Activated T-cell treated with anti-CD3 and anti-CD28 coated beads, Interleukin-2, amount 50 U/mL, for 48 hours (primary cell): ENCODE measurements around the gene DGAT2L6.

Source experiments
- DNase-seq, 2 experiments: peaks; one replicate each; pipeline ENCODE4 v3.0.0-alpha.2; 2020

DGAT2L6 gene, protein sequence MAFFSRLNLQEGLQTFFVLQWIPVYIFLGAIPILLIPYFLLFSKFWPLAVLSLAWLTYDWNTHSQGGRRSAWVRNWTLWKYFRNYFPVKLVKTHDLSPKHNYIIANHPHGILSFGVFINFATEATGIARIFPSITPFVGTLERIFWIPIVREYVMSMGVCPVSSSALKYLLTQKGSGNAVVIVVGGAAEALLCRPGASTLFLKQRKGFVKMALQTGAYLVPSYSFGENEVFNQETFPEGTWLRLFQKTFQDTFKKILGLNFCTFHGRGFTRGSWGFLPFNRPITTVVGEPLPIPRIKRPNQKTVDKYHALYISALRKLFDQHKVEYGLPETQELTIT

DNA sequence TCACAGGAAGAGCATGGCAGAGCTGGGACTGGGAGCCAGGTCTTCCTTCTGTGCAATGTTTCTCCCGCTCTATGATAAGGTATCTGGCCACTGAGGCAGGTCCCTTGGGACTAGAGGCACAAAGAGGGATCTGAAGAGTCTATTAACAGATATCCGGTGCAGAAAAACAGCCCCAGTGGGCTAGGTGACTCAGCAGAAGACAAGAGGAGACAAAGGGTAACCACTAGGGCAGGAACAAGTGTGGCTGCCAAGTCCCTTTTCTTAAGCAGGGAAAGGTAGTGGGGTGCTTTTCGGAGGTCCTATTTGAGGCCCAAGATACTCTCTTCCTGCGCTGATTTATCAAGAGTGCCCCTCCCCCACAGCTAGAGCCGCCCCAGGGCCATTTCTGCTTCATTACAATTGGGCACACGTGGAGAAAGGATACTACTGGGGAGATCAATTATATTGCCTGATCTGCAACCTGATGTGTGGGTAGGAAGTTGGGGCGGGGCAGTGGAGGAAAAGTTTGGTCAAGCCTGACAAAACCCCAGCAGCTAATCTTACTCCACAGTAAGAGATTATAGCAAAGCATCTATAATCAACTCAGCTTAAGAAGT, at the start of gene DGAT2L6:
DGAT2L6 (plus strand) TSS at position 546 of the 596 bp plus-strand sequence. CDS start 100 bp downstream, outside the sequence.
- no peak for DNase-seq

DNA sequence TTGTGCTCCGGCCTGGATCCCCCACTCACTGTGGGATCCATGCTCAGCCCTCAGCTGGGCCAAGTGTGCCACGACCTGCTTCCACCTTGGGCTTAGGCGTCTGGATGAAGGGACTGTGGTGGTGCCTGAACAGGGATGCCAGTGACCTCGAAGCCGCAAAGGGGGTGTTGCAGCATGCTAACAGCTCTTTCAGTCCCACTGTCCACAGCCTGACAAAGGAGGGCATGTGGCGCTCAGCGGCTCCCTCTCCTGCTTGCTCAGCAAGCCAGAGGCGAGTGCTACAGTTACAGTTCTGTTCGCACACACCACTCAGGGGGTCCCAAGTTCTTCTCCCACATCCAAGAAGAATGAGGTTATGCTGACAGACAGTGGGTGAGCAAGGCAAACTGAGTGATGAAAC, 49.2 kb upstream of the DGAT2L6 start:
- DNase-seq = no peak

DNA sequence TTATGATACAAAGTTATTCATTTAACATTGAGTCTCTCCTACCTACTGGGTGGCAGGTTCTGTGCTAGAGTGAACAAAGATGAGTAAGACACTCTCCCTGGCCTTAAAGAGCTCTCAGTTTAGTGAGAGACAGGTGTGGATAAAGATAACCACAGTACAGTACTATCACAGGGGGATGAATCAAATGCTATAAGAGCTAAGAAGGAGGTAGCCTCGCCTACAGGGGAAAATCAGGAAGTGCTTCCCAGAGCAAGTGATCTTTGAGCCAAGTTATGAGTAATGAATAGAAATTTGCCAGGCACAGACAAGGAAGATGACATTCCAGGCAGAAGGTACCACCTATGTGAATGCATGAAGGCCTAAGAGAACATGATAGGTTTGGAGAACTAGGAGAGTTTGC, 47.5 kb upstream of the DGAT2L6 start:
- DNase-seq = no peak

DNA sequence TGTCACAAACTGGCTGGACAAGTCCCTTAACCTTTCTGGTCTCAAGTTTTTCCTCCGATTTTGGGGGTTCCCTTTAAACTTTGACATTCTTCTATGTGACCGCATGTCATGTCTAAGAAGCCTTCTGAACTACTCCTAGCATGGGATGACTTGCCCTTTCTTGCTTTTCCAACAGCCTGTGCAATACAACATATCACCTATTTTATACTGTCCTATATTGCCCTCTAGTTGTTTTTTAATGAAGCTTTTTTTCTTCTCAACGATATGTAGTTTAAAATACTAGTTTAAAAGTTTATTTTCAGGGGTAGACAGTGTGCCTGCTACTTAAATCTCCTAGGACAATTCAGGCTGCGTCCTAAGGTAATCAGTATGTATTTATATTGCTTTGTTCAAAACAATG, 45.1 kb upstream of the DGAT2L6 start:
- DNase-seq = no peak

DNA sequence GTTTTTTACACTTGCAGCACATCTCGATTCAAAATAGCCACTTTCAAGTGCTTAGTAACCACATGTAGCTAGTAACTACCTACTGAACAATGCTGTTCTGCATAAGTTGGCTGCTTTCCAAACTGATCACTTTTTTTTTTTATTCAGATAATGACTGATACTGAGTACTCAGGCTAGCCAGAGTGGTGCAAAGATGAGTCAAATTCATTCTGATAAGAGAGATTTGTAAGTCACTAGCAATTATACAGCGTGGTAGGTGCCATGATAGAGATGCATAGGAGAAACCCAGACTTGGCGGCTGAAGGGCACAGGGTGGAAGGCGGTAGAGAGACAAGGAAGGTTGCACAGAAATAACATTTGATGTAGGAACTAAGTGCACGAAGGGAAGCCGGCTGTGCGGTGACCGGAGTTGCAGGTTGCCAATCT, 44.4 kb upstream of the DGAT2L6 start:
- no peak for DNase-seq

DNA sequence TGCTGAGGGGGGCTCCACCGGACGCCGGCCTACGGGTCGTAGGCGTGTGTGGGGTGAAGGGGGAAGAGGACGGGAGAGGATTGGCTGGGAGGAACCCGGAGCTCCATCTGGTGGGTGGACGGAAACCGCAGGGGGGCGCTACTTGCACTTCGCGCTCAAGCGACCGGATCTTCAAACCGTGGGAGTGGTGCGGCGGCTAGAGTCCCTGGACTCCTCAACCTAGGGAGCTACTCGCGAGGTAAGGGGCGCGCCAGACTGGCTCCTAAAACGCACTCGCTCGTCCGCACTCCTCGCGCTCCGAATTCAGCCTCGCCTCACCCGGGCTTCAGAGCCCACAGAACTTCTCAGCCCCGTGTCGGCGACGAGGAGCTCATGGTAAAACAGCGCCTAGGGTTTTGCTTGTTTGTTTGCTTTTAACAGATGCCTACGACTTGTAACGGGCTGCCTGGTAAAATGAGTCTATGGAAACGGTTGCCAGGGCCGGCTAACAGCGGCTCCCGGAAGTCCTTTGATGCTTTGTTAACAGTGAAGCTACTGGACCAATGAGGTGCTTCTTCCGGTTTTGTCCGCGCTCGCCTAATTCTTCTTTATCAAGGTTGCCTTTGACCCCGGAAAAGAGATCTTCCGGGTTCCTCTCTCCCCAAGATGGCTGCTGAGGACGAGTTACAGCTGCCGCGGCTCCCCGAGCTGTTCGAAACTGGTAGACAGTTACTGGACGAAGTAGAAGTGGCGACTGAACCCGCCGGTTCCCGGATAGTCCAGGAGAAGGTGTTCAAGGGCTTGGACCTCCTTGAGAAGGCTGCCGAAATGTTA, 43.8 kb upstream of the DGAT2L6 start, which contains the start of gene IGBP1:
IGBP1 (plus strand) TSS at position 145 of the 813 bp plus-strand sequence; CDS start at position 646, 501 bp downstream.
- DNase-seq = peak; percentile 71

DNA sequence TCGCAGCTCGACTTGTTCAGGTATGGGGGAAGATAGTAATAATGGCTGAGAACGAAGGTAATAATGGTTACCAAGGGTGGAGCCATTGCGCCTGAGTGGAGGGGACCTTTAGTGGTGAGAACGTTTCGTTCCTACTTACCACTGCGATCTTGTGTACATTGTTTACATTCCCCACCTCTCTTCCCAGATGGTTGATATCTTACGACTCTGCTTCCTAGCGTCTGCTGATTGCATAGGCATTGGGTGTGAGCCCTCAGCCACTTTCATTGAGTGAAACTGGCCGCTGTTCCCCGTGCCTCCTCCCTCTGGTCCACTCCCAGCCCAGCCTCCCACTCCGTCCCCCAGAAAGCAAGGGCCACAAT, 43.2 kb upstream of the DGAT2L6 start:
- DNase-seq = no peak

DNA sequence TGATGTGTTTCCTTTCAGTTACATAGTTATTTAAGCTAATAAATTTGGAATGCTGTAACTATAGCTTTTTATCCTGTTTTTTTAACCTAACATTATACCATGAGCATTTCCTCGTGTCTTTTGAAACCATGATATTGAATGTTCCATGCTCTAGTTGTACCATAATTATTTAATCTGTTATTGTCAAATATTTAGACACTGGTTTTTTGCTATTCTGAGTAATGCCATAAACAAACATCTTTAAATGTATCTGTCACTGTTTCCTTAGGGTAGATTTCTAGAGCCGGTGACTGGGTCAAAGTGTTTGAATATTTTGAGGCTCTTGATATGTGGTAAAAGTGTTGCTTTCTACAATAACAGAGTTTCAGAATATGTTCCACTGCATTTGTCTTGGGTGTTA, 38.7 kb upstream of the DGAT2L6 start:
- no peak for DNase-seq

DNA sequence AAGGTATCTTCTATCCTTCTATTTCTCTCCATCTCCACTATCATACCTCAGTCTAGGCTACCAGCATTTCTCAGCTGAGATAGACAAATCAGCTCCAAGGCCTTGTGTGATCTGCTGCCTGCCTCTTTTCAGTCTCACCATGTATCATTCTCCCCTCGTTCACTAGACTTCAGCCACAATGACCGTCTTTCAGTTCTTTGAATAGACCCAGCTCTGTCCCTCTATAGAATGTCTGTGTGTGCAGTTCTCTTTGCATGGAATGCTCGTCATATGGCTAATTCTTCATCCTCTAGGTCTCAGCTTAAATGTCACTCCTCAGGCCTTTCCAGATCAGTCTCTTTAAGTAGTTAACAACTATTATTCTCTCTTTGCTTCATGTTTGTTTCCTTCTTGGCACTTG, 37.5 kb upstream of the DGAT2L6 start:
- DNase-seq = no peak

DNA sequence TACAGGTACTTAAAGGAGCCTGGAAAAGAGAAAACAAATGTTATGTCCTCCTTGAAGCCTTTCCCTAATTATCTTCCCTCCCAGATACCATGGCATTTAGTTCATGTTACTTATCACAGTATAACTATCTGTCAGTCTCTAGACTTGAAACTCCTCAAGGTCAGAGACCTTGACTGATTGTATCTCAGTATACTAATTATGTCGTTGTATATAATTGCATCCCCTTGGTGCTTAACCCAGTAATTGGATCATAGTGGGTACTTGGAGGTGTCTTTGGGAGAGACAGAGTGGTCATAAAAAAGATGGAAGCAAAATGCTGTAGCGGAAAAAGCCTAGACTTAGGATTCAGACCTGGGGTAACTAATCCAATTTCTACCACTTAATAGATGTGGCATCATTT, 35.9 kb upstream of the DGAT2L6 start:
- DNase-seq = no peak

DNA sequence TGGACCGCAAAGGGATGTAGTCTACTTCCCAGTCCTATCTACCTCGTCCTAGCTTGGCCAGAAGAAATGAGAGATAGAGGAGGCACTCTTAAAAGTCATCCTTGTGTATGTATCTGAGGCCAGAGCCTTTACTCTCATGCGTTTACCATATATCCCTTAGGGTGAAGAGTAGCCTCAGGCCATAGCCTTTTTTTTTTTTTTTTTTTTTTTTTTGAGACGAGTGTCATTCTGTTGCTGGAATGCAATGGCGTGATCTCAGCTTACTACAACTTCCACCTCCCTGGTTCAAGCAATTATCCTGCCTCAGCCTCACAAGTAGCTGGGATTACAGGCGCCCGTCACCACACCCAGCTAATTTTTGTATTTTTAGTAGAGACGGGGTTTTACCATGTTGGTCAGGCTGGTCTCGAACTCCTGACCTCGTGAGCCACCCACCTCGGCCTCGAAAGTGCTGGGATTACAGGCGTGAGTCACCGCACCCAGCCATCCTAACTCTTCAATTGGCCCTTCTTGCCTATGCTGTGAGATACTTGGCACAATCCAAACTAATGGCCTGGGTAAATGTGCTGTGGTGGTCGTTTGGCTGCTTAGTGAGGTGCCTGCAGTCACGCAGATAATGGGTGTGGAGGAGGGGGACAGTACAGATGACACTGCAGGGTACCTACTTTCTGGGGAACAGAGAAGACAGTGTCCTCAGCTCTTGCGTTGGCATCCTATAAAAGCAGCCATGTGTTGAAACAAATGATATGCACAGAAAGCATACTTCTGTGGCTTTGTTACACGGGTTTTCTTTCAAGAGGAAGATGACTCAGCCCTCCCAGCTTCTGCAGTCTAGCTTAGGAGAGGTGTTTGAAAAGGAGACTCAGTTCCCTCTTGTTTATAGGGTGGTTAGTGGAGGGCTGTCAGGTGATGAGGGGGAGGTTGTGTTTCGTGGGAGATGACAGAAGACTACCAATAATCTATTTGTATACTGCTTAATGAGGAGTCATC, 10.4 kb upstream of the DGAT2L6 start:
- DNase-seq = peak; percentile 27 to 44

DNA sequence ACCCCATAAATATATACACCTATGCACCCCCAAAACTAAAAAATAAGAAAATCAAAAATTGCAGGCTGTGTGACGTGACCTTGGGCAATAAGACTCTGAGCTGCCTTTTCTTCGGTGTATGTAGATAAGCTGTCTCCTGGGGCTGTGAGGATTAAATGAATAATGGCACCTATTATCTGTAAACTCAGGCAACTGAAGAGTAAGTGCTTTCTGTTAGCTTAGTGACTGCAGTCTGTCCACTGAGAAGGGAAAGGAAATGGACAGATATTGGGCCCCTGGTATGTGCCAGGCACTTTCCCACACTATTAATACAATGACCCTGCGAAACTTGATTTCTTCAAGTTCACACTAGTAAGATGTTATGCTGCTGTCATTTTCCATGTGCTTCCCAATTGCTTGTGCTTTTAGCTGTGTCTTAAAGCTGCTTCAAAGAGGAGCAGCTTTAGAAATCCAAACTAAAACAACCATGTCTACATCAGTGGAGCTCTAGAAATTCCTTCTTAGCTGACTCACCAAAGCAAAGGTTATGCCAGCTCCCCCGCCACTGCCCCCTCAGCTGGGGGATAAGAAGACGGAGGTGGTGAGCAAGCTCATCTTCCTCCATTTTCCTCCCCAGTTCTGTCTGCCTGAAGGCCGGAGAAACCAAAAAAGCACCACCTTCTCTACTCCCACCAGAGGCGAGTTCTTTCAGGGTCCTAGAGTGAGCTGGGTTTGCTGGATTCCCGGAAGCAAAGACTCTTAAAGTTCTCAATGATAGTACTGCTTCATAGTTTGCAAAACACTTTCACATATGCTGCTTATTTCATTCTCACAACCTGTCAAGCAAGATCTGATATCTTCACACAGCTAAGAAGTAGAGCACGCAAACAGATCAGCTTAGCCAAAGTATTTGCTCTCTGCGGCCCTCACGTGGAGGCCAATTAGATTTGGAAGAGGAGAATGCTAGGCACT, 8.8 kb upstream of the DGAT2L6 start:
- DNase-seq = no peak

DNA sequence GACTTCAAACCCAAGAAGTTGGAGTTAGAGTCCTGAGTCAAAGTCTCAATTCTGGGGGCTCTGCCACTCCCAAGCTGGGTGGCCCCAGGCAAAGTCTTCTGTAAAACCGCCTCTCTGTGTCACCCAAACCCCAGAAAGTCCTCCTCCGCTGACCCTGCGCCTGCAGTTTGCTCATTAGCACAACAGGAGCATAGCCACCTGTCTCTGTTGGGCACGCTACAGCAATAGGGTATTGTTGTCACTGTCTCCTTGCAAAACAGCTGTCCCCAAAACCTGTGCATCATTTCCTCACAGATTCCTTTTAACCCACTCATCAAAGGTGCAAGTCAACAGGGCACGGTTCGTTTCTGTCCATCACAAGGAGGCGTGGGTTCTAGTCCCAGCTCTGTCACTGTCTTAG, 8.0 kb upstream of the DGAT2L6 start:
- DNase-seq = no peak

DNA sequence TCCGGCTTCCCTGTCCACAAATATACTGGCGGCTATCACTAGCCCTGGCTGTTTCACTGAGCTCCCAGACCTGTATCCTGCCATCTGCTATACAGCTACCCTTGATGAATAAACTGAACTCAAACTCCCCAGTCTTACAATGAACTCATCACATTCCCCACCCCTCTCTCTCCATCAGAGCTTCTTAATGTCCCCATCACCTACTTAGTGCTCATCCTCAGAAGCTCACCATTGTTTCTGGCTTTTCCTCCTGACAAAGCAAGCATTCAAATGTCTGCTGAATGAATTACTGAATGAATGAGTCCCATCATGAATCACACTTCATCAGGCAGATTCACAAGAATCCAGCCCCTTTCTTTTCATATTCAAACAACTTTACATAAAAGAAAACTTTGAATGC, 5.7 kb upstream of the DGAT2L6 start:
- DNase-seq = no peak

DNA sequence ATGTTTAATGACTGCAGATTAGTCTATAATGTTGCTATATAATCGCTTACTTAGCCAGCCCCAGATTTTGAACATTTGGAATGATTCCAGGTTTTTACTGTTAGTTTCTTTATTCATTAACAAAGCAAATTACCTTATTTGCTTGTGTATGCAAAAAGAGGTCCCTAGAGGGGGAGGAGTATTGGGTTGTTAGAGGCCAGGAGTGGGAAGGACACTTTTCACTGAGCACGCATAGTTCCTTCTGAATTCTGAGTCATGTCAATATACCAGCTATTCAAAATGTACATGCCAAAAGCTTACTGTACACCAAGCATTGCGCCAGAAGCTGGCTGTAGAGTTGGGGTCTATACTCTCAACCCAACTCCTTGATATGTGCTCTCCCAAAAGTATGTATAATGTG, 5.1 kb upstream of the DGAT2L6 start:
- no peak for DNase-seq

DNA sequence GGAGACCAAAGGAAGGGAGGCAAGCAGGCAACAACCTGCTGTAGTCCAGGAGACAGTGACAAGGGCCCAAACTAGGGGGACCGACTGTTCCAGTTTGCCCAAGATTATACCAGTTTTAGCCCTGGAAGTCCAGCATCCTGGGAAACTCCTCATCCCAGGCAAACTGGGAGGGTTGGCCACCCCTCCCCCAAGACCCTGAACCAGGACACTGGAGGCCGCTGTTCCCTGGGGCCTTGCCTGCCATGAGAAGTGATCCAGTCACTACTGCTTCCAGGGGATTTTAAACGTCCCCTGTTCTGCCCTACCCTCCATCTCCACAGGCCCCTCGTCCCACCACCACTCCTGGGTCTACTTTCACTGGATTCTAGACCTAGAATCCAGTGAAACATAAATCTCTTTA, 4.3 kb upstream of the DGAT2L6 start:
- no peak for DNase-seq

DNA sequence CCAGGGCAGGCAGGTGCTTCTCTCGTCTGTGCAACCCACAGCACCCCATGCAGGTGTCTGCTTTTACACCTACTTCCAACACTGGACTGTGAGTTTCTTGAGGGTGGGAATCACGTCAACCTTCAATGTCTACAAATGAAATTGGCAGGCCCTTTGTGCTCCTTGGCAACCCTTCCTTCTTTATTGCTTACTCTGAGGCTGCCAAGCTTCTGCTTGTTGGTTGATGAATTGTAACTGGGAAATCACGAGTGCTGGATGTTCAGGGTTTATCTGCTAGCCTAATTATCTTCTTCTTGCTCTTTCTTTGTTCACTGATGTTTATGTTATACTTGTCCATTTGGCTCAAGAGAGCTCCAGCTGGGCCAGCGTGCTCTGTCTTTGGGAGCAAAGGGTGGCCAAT, 2.5 kb upstream of the DGAT2L6 start:
- DNase-seq = no peak

DNA sequence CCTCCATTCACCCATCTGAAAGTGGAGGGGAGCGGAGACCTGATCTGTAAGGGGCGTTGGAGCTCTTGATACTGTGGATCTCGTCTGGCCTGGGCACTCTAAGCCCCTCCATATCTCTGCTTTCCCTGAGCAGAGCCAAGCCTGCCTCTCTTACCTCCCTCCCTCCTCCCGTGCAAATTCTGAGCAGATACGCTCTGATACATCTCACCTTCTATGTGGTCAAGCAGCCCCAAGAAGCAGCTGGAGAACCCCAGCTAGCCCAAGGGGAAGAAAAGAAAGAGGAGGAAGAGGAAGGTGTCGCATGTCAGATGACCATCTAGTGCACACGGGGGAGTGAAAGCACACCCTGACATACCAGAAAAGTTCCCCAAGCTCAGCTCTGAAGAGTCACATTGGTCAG, 1.9 kb upstream of the DGAT2L6 start:
- DNase-seq = no peak

DNA sequence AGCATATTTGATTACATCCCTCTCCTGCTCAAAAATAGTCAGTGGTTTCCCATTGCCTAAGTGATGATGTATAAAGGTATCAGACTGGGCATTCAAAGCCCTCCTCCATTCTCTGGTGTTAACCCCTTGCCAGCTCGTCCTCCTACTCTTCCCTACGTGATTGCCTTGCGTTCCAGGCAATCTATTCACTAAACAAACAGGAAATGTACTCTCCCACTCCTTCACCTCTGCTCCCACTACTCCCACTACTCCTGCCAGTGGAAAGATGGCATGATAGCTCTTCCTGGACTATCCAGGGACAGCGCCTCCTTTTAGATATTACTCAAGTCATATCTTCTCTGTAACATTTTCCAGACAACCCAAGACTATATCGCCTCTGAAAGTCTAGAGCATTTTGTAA, 5.8 kb downstream of the DGAT2L6 start:
- DNase-seq = no peak

DNA sequence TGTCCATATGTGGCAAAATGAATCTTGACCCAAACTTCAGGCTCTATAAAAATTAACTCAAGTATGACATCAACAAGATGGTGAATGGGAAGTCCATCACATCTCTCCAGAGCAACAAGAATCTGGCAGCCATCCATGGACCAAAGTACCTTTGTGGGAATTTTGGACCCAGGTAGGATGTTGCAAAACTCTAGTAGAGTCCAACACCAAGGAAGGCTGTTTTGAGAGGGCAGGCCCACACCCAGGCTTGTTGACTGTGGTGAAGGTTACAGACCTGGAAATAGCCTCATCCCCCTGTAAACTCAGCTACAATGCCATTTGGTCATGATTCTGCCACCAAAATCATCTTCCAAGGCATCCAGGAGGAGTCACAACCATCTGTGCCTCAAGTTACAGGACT, 12.9 kb downstream of the DGAT2L6 start:
- no peak for DNase-seq

DNA sequence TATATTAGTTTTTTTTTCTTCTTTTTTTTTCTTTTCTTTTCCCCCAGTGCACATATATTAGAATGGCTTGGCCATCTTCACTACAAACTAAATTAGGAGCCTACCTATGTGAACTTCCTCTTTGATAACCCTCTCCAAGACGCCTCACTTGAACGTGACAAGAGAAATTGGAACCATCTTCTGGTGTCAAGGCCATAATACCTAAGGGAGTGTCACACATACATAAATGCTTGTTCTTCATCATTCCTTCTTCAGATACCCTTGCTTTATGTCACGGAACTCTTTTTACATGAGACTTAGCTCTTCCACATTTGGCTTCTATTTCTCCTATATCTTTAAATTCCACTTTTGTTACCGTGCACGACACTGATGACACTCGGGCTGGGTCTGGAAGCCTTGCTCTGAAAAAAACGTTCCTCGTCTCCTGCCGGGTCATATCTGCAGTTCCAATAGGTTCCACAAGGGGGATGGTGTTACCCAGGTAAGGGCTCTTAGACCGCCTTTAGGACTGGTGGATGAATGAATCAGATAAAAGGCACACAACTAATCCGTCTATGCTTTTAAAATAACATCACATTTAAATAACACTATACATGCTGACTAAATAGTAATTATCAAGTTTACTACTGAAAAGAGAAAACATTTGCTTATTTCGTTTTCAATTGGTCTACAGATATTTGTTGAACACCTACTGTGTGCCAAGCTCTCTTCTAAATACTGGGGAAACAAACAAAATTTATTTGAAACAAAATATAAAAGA, 19.9 kb downstream of the DGAT2L6 start:
- peak; percentile 68 to 74 for DNase-seq
